ENCODE results near the gene RHOF.

GRCh38 chr12:121804417-121805111, 11.1 kb upstream of the RHOF start:
- TF ChIP-seq CTCF (IDR thresholded peaks at IDR 0.05; ENCODE audit: low read depth, low read length, missing input control) = no peak
- no peak for TF ChIP-seq GABPA (IDR thresholded peaks at IDR 0.05 in 1 of 2, conservative IDR thresholded peaks at IDR 0.05 in 1 of 2)
- TF ChIP-seq ZBTB33 (IDR thresholded peaks at IDR 0.05) = no peak
- TF ChIP-seq RXRA (IDR thresholded peaks at IDR 0.05) = peak; percentile 26 to 34
- TF ChIP-seq ATF3 (IDR thresholded peaks at IDR 0.05) = no peak
- TF ChIP-seq FOXA2 (IDR thresholded peaks at IDR 0.05) = no peak
- TF ChIP-seq REST (IDR thresholded peaks at IDR 0.05) = no peak
- no peak for TF ChIP-seq JUND (IDR thresholded peaks at IDR 0.05)
- peak; percentile 60 for TF ChIP-seq YY1 (IDR thresholded peaks at IDR 0.05)
- TF ChIP-seq HNF4G (IDR thresholded peaks at IDR 0.05) = no peak
- no peak for TF ChIP-seq MAX (IDR thresholded peaks at IDR 0.05)
- TF ChIP-seq SP1 (IDR thresholded peaks at IDR 0.05) = no peak
- no peak for TF ChIP-seq EGR1 (IDR thresholded peaks at IDR 0.05; ENCODE audit: low read depth in 2 of 2)
